ENCODE data around the gene MCAM.

DNA sequence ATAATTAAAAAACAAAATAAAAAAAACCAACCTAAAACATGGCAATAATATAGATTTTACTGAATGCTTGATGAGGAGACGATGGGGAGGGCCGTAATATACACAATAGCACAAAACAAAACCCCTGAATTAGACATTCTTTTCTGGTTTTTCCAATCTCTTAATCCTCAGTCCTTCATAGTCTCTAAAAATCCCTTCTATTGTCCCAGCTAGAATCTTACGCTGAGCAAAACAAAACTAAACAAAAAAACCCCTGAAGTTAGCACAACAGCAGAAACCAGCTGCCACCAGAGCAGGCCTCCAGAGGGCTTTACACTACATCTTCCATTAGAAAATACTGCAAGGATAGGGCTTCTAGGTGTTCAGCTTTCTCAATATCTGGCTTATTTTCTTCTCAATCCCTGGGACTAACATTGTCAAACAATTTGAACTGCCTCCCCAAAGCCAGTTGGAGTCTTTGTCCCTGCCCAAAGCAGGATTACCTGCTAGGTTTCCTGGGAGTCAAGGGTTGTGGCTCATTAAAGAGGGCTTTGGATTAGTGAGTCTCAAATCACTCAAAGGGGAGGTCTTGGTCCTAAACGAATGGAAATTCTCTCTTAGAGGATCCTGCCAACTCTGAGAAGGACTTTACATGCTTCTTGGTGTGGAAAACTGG is 15.3 kb upstream of the MCAM start:
- TF ChIP-seq, protein P1, sequence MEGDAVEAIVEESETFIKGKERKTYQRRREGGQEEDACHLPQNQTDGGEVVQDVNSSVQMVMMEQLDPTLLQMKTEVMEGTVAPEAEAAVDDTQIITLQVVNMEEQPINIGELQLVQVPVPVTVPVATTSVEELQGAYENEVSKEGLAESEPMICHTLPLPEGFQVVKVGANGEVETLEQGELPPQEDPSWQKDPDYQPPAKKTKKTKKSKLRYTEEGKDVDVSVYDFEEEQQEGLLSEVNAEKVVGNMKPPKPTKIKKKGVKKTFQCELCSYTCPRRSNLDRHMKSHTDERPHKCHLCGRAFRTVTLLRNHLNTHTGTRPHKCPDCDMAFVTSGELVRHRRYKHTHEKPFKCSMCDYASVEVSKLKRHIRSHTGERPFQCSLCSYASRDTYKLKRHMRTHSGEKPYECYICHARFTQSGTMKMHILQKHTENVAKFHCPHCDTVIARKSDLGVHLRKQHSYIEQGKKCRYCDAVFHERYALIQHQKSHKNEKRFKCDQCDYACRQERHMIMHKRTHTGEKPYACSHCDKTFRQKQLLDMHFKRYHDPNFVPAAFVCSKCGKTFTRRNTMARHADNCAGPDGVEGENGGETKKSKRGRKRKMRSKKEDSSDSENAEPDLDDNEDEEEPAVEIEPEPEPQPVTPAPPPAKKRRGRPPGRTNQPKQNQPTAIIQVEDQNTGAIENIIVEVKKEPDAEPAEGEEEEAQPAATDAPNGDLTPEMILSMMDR (conservative IDR thresholded peaks at IDR 0.05) = no peak
- no peak for TF ChIP-seq EZH2 (IDR thresholded peaks at IDR 0.05; ENCODE audit: low read depth)

All from PC-9 (cell line).